ENCODE measurements around the gene MACROD2.
"Not testable (repeated sequence)": the region's sequence is repeated elsewhere in the genome, so short reads cannot be mapped to it uniquely, and the experiment has no call there.

Gene MACROD2

GRCh38 chr20:16011519-16011918 lies 2016.2 kb downstream of the MACROD2 start:
- H3K4me3 ChIP-seq (ENCODE audit: low read length): no peak overlapping the region
- no peak for DNase-seq (ENCODE audit: low read depth, low spot score)

- not testable (repeated sequence) for DNase-seq (ENCODE audit: low read depth, low spot score); H3K4me3 ChIP-seq (ENCODE audit: low read length)
These were observed 2017.6 kb downstream of the MACROD2 start for GRCh38 chr20:16012934-16013333.

GRCh38 chr20:16013631-16014030 lies 2018.3 kb downstream of the MACROD2 start:
- H3K4me3 ChIP-seq (ENCODE audit: low read length): no peak overlapping the region
- no peak for DNase-seq (ENCODE audit: low read depth, low spot score)

- DNase-seq (ENCODE audit: low read depth, low spot score): no peak
- no peak overlapping the region for H3K4me3 ChIP-seq (ENCODE audit: low read length)
These were observed 2019.1 kb downstream of the MACROD2 start for GRCh38 chr20:16014436-16014835.

GRCh38 chr20:16017656-16018055 lies 2022.3 kb downstream of the MACROD2 start:
- DNase-seq (ENCODE audit: low read depth, low spot score): no peak
- H3K4me3 ChIP-seq (ENCODE audit: low read length): no peak overlapping the region

- H3K4me3 ChIP-seq (ENCODE audit: low read length): no peak overlapping the region
These were observed 2023.6 kb downstream of the MACROD2 start for GRCh38 chr20:16018881-16019280.

GRCh38 chr20:16020971-16021370 lies 2025.7 kb downstream of the MACROD2 start:
- DNase-seq (ENCODE audit: low read depth, low spot score): no peak
- H3K4me3 ChIP-seq (ENCODE audit: low read length): no peak overlapping the region

More at GRCh38 chr20:16018881-16019280, 2023.6 kb downstream of the MACROD2 start:
- DNase-seq (ENCODE audit: low read depth, low spot score): no peak

GRCh38 chr20:16025084-16025483 lies 2029.8 kb downstream of the MACROD2 start:
- H3K4me3 ChIP-seq (ENCODE audit: low read length): no peak overlapping the region
- no peak for DNase-seq (ENCODE audit: low read depth, low spot score)

- DNase-seq (ENCODE audit: low read depth, low spot score): no peak
- no peak overlapping the region for H3K4me3 ChIP-seq (ENCODE audit: low read length)
These were observed 2032.4 kb downstream of the MACROD2 start for GRCh38 chr20:16027686-16028085.

- no peak for DNase-seq (ENCODE audit: low read depth, low spot score)
- no peak overlapping the region for H3K4me3 ChIP-seq (ENCODE audit: low read length)
These were observed 2033.6 kb downstream of the MACROD2 start for GRCh38 chr20:16028923-16029322.

GRCh38 chr20:16030253-16030652 lies 2034.9 kb downstream of the MACROD2 start:
- DNase-seq (ENCODE audit: low read depth, low spot score): no peak
- no peak overlapping the region for H3K4me3 ChIP-seq (ENCODE audit: low read length)

- no peak overlapping the region for H3K4me3 ChIP-seq (ENCODE audit: low read length)
These were observed 2040.3 kb downstream of the MACROD2 start for GRCh38 chr20:16035576-16035975.

GRCh38 chr20:16036331-16036730 lies 2041.0 kb downstream of the MACROD2 start:
- H3K4me3 ChIP-seq (ENCODE audit: low read length): no peak overlapping the region
- DNase-seq (ENCODE audit: low read depth, low spot score): no peak

More at GRCh38 chr20:16035576-16035975, 2040.3 kb downstream of the MACROD2 start:
- DNase-seq (ENCODE audit: low read depth, low spot score): no peak

- H3K4me3 ChIP-seq (ENCODE audit: low read length): no peak overlapping the region
- DNase-seq (ENCODE audit: low read depth, low spot score): no peak
These were observed 2045.4 kb downstream of the MACROD2 start for GRCh38 chr20:16040742-16041141.

- DNase-seq (ENCODE audit: low read depth, low spot score): no peak
- H3K4me3 ChIP-seq (ENCODE audit: low read length): no peak overlapping the region
These were observed 2047.4 kb downstream of the MACROD2 start for GRCh38 chr20:16042731-16043130.

GRCh38 chr20:16043931-16044330 lies 2048.6 kb downstream of the MACROD2 start:
- no peak overlapping the region for H3K4me3 ChIP-seq (ENCODE audit: low read length)
- no peak for DNase-seq (ENCODE audit: low read depth, low spot score)

GRCh38 chr20:16048876-16049275 lies 2053.6 kb downstream of the MACROD2 start:
- DNase-seq (ENCODE audit: low read depth, low spot score): no peak
- H3K4me3 ChIP-seq (ENCODE audit: low read length): no peak overlapping the region

GRCh38 chr20:16049529-16050093 lies 2054.3 kb downstream of the MACROD2 start:
- H3K4me3 ChIP-seq (ENCODE audit: low read length): no peak overlapping the region
- no peak for DNase-seq (ENCODE audit: low read depth, low spot score)

GRCh38 chr20:16050366-16050765 lies 2055.1 kb downstream of the MACROD2 start:
- H3K4me3 ChIP-seq (ENCODE audit: low read length): no peak overlapping the region
- no peak for DNase-seq (ENCODE audit: low read depth, low spot score)

GRCh38 chr20:16051968-16052367 lies 2056.7 kb downstream of the MACROD2 start:
- no peak for DNase-seq (ENCODE audit: low read depth, low spot score)
- H3K4me3 ChIP-seq (ENCODE audit: low read length): no peak overlapping the region

- no peak for DNase-seq (ENCODE audit: low read depth, low spot score)
- no peak overlapping the region for H3K4me3 ChIP-seq (ENCODE audit: low read length)
These were observed 2057.1 kb downstream of the MACROD2 start for GRCh38 chr20:16052456-16052855.

Measured in Jurkat, Clone E6-1 (cell line).